ENCODE measurements around the gene ALG12.
A peak's percentile ranks its signal among the peaks of the same experiment; 100 is the strongest.

The ALG12 gene

DNA sequence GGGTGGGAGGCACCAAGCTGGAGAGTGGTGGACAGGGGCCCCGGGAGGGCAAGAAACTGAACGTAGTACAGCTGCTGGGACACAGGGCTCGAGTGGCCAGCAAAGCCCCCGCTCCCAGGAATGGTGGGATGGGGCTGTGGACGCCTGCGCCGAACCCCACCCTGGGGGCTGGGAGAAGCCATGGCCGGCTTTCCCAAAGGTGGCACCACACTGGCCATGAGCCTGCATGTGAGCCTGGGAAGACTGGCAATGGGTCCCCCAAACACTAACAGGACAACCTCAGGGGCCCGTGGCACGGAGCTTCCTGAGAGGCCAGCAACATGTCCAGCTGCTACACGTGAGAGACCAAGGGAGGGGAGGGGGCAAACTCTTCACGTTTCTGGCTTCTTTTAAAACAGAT is 4.0 kb downstream of the ALG12 start:
- H3K4me2 ChIP-seq (ENCODE audit: low read length): no peak overlapping the region
- no CpG with 5 or more reads among the region's 12 CpGs for WGBS (ENCODE audit: extremely low coverage, insufficient coverage, insufficient read length)
- H2AK5ac ChIP-seq (ENCODE audit: low read length): no peak overlapping the region
- H3K9ac ChIP-seq (ENCODE audit: low read length): no peak overlapping the region
- no peak overlapping the region for H4K91ac ChIP-seq (ENCODE audit: low read depth, low read length)
- H4K8ac ChIP-seq (ENCODE audit: low read depth, low read length): no peak overlapping the region
- H3K79me1 ChIP-seq (ENCODE audit: low read length): peaks cover 11% of the 10 kb centered on the region
- no peak overlapping the region for H3K23ac ChIP-seq (ENCODE audit: low read length)
- peaks cover 22 to 33% of the 10 kb centered on the region in 2 experiments for H3K36me3 ChIP-seq (ENCODE audit: control insufficient read depth in 1 of 2, insufficient read depth in 2 of 2, low read length in 2 of 2)
- H3K4me3 ChIP-seq (ENCODE audit: low read depth, low read length): no peak overlapping the region
- no peak overlapping the region for H3K14ac ChIP-seq (ENCODE audit: low read length)
- no peak overlapping the region for H3K18ac ChIP-seq (ENCODE audit: low read length)
- peaks cover 5 to 8% of the 10 kb centered on the region in 2 experiments for H3K4me1 ChIP-seq (ENCODE audit: control insufficient read depth in 1 of 2, insufficient read depth in 2 of 2, low read length in 2 of 2)
- no peak overlapping the region for H3K4ac ChIP-seq (ENCODE audit: low read depth, low read length)
- no peaks in the 10 kb centered on the region for H3K27me3 ChIP-seq (ENCODE audit: insufficient read depth, low read length)
- no peak overlapping the region for H4K12ac ChIP-seq (ENCODE audit: low read depth, low read length)
- no peak overlapping the region for H2BK12ac ChIP-seq (ENCODE audit: low read length)
- no peak overlapping the region for H2BK5ac ChIP-seq (ENCODE audit: low read depth, low read length, poor library complexity)
- DNase-seq: no peak
- H3K27ac ChIP-seq (ENCODE audit: low read depth, low read length): no peak overlapping the region
- H2BK120ac ChIP-seq (ENCODE audit: insufficient read depth, low read length, poor library complexity): no peak overlapping the region
- H3K79me2 ChIP-seq (ENCODE audit: control insufficient read depth, insufficient read depth, low read length, poor library complexity): peaks cover 8% of the 10 kb centered on the region
- no peak overlapping the region for H2AFZ ChIP-seq (ENCODE audit: insufficient read depth, low read length, poor library complexity)
- no peaks in the 10 kb centered on the region for H3K9me3 ChIP-seq (ENCODE audit: insufficient read depth, low read depth, low read length)

DNA sequence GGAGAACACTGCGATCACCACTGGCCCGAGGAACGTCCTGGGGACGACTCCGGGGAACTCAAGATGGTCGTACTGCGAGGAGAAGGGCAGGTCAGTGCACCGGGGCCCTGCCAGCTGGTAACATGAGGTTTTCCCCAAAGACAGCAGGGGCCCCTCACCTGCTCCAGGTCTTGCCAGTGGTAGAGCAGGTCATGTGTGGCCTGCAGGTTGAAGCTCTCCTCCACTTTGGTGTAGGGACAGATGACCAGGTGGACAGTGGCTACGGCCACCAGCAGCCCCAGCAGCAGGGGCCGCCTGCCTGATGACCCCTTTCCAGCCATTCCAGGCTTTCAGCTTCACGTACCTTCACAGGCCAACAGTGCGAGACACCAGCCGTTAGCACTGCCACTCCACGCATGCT is 4.8 kb downstream of the ALG12 start:
- H2AFZ ChIP-seq (ENCODE audit: insufficient read depth, low read length, poor library complexity): no peak overlapping the region
- no peak overlapping the region for H2AK5ac ChIP-seq (ENCODE audit: low read length)
- H3K27me3 ChIP-seq (ENCODE audit: insufficient read depth, low read length): no peaks in the 10 kb centered on the region
- H3K4me1 ChIP-seq (ENCODE audit: control insufficient read depth in 1 of 2, insufficient read depth in 2 of 2, low read length in 2 of 2): peaks cover 0 to 3% of the 10 kb centered on the region in 2 experiments
- no peak overlapping the region for H2BK5ac ChIP-seq (ENCODE audit: low read depth, low read length, poor library complexity)
- H4K8ac ChIP-seq (ENCODE audit: low read depth, low read length): no peak overlapping the region
- H3K9me3 ChIP-seq (ENCODE audit: insufficient read depth, low read depth, low read length): no peaks in the 10 kb centered on the region
- H3K79me1 ChIP-seq (ENCODE audit: low read length): peaks cover 7% of the 10 kb centered on the region
- no peak overlapping the region for H3K27ac ChIP-seq (ENCODE audit: low read depth, low read length)
- H3K18ac ChIP-seq (ENCODE audit: low read length): no peak overlapping the region
- peaks cover 25 to 35% of the 10 kb centered on the region in 2 experiments for H3K36me3 ChIP-seq (ENCODE audit: control insufficient read depth in 1 of 2, insufficient read depth in 2 of 2, low read length in 2 of 2)
- WGBS (ENCODE audit: extremely low coverage, insufficient coverage, insufficient read length): no CpG with 5 or more reads among the region's 14 CpGs
- no peak overlapping the region for H4K91ac ChIP-seq (ENCODE audit: low read depth, low read length)
- peaks cover 5% of the 10 kb centered on the region for H3K79me2 ChIP-seq (ENCODE audit: control insufficient read depth, insufficient read depth, low read length, poor library complexity)
- no peak overlapping the region for H3K23ac ChIP-seq (ENCODE audit: low read length)
- no peak overlapping the region for H3K14ac ChIP-seq (ENCODE audit: low read length)
- no peak overlapping the region for H2BK120ac ChIP-seq (ENCODE audit: insufficient read depth, low read length, poor library complexity)
- no peak overlapping the region for H3K4ac ChIP-seq (ENCODE audit: low read depth, low read length)
- no peak overlapping the region for H3K4me2 ChIP-seq (ENCODE audit: low read length)
- no peak for DNase-seq
- peak overlapping the region; percentile 51 for H3K9ac ChIP-seq (ENCODE audit: low read length)
- no peak overlapping the region for H4K12ac ChIP-seq (ENCODE audit: low read depth, low read length)
- no peak overlapping the region for H2BK12ac ChIP-seq (ENCODE audit: low read length)
- no peak overlapping the region for H3K4me3 ChIP-seq (ENCODE audit: low read depth, low read length)

DNA sequence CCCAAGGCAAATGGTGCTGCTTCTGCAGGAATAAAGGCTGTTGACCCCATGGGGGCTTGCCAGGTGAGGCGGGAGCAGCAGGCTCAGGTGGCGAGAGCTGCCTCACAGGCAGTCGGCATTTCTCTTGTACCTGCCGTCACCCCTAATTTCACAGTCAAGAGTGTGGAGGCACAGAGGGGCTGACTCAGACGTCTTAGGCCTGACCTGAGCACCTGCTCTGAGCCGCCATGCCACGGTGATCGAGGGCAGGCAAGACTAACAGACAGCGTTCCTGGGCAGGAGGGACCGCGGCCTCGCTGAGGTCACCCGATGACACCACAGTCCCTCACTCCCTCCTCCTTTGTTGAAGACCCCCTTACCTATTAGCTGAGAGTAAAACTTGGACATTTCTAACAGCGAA is 5.2 kb downstream of the ALG12 start:
- Histone ChIP-seq H3K4me3 (ENCODE audit: low read depth, low read length) (no peak overlapping the region), H3K4me1 (ENCODE audit: control insufficient read depth in 1 of 2, insufficient read depth in 2 of 2, low read length in 2 of 2) (peaks cover 0 to 3% of the 10 kb centered on the region in 2 experiments), H2AK5ac (ENCODE audit: low read length) (no peak overlapping the region), H3K9me3 (ENCODE audit: insufficient read depth, low read depth, low read length) (no peaks in the 10 kb centered on the region), H3K14ac (ENCODE audit: low read length) (no peak overlapping the region), H2BK12ac (ENCODE audit: low read length) (no peak overlapping the region), H3K79me2 (ENCODE audit: control insufficient read depth, insufficient read depth, low read length, poor library complexity) (peaks cover 3% of the 10 kb centered on the region), H2AFZ (ENCODE audit: insufficient read depth, low read length, poor library complexity) (no peak overlapping the region), H3K23ac (ENCODE audit: low read length) (no peak overlapping the region), H4K8ac (ENCODE audit: low read depth, low read length) (no peak overlapping the region), H2BK5ac (ENCODE audit: low read depth, low read length, poor library complexity) (no peak overlapping the region), H3K27me3 (ENCODE audit: insufficient read depth, low read length) (no peaks in the 10 kb centered on the region), H3K79me1 (ENCODE audit: low read length) (peaks cover 5% of the 10 kb centered on the region), H3K36me3 (ENCODE audit: control insufficient read depth in 1 of 2, insufficient read depth in 2 of 2, low read length in 2 of 2) (peaks cover 26 to 36% of the 10 kb centered on the region in 2 experiments), H3K4me2 (ENCODE audit: low read length) (no peak overlapping the region), H4K12ac (ENCODE audit: low read depth, low read length) (no peak overlapping the region), H3K9ac (ENCODE audit: low read length) (peak overlapping the region; percentile 51), H3K4ac (ENCODE audit: low read depth, low read length) (no peak overlapping the region), H3K27ac (ENCODE audit: low read depth, low read length) (no peak overlapping the region), H2BK120ac (ENCODE audit: insufficient read depth, low read length, poor library complexity) (no peak overlapping the region), H4K91ac (ENCODE audit: low read depth, low read length) (no peak overlapping the region), H3K18ac (ENCODE audit: low read length) (no peak overlapping the region)
- WGBS (ENCODE audit: extremely low coverage, insufficient coverage, insufficient read length): no CpG with 5 or more reads among the region's 14 CpGs
- DNase-seq: no peak

DNA sequence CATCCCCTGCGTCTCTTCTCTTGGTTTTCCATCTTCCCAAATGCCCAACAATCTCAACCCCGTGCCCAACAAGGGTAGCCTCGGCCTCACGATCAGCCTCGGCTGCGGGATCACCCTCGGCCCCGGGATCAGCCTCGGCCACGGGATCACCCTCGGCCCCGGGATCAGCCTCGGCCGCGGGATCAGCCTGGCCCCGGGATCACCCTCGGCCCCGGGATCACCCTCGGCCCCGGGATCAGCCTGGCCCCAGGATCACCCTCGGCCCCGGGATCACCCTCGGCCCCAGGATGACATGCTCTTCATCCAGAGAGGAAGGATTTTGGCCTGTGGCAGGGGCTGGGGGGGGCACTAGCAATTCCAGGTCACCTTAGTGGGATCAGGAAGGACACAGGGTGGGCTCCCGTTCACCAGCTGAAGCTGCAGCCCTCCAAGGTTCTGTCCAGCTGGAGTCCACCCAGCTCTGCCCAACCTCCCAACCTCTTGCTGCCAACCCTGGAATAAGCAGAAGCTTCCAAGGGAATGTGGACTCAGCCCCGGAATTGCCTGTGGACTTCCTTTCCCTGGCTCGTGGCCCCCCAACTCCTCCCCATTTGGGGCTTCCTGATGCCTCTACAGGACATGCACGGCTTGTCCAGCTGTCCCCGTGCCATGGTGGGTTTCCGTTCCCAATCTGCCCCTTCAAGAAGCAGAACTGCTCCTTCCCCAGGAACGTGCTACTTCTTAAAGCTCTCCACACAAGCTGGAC is 6.2 kb downstream of the ALG12 start:
- H3K79me1 ChIP-seq (ENCODE audit: low read length): no peaks in the 10 kb centered on the region
- no peak overlapping the region for H2AK5ac ChIP-seq (ENCODE audit: low read length)
- DNase-seq: no peak
- H3K23ac ChIP-seq (ENCODE audit: low read length): no peak overlapping the region
- no peak overlapping the region for H2BK12ac ChIP-seq (ENCODE audit: low read length)
- no CpG with 5 or more reads among the region's 30 CpGs for WGBS (ENCODE audit: extremely low coverage, insufficient coverage, insufficient read length)
- peaks cover 35 to 45% of the 10 kb centered on the region in 2 experiments for H3K36me3 ChIP-seq (ENCODE audit: control insufficient read depth in 1 of 2, insufficient read depth in 2 of 2, low read length in 2 of 2)
- H3K4ac ChIP-seq (ENCODE audit: low read depth, low read length): no peak overlapping the region
- no peak overlapping the region for H3K18ac ChIP-seq (ENCODE audit: low read length)
- H2BK120ac ChIP-seq (ENCODE audit: insufficient read depth, low read length, poor library complexity): no peak overlapping the region
- no peak overlapping the region for H3K4me3 ChIP-seq (ENCODE audit: low read depth, low read length)
- no peak overlapping the region for H3K27ac ChIP-seq (ENCODE audit: low read depth, low read length)
- no peaks in the 10 kb centered on the region for H3K9me3 ChIP-seq (ENCODE audit: insufficient read depth, low read depth, low read length)
- no peak overlapping the region for H3K14ac ChIP-seq (ENCODE audit: low read length)
- peaks cover 0 to 3% of the 10 kb centered on the region in 2 experiments for H3K4me1 ChIP-seq (ENCODE audit: control insufficient read depth in 1 of 2, insufficient read depth in 2 of 2, low read length in 2 of 2)
- no peak overlapping the region for H4K8ac ChIP-seq (ENCODE audit: low read depth, low read length)
- H3K9ac ChIP-seq (ENCODE audit: low read length): no peak overlapping the region
- H2BK5ac ChIP-seq (ENCODE audit: low read depth, low read length, poor library complexity): no peak overlapping the region
- no peak overlapping the region for H3K4me2 ChIP-seq (ENCODE audit: low read length)
- H3K79me2 ChIP-seq (ENCODE audit: control insufficient read depth, insufficient read depth, low read length, poor library complexity): no peaks in the 10 kb centered on the region
- H4K91ac ChIP-seq (ENCODE audit: low read depth, low read length): no peak overlapping the region
- no peak overlapping the region for H4K12ac ChIP-seq (ENCODE audit: low read depth, low read length)
- no peak overlapping the region for H2AFZ ChIP-seq (ENCODE audit: insufficient read depth, low read length, poor library complexity)
- H3K27me3 ChIP-seq (ENCODE audit: insufficient read depth, low read length): no peaks in the 10 kb centered on the region
